ENCODE data around the gene OR52N5. TPM values are rescaled to one million over a fixed set of nuclear protein-coding genes. Genes with fewer than 3 reads are reported as not detected.

OR52N5 gene
- total RNA-seq (not detected), polyA plus RNA-seq (ENCODE audit: insufficient read length in 6 of 6) (not detected)
- long read RNA-seq, donor 1: 0 reads
- long read RNA-seq, donor 2: 0 reads
- long read RNA-seq, donor 3: 0 reads
- long read RNA-seq, donor 4: 0 reads
- long read RNA-seq, donor 5: 0 reads
- long read RNA-seq, donor 6: 0 reads
- long read RNA-seq, donor 7: 0 reads
- long read RNA-seq, donor 8: 0 reads
- long read RNA-seq, donor 9: 0 reads
- long read RNA-seq, donor 10: 0 reads
- long read RNA-seq, donor 11: 0 reads
- long read RNA-seq, donor 12: 0 reads

- no peaks in the 10 kb centered on the region for H3K9me3 ChIP-seq
Measured at GRCh38 chr11:5783255-5783654, at the start of gene OR52N5. OR52N5 (minus strand) TSS chr11:5783355; CDS start chr11:5778634, 4,721 bp downstream.

GRCh38 chr11:5831196-5831829 is 48.2 kb upstream of the OR52N5 start:
- Histone ChIP-seq H3K9me3 (peaks cover 0 to under 1% of the 10 kb centered on the region in 2 donors), H3K27ac (no peak overlapping the region), H3K27me3 (no peaks in the 10 kb centered on the region), H3K4me3 (no peak overlapping the region), H3K36me3 (no peaks in the 10 kb centered on the region), H3K4me1 (no peaks in the 10 kb centered on the region)
- intact Hi-C loops (cut with DNase I): no loop called here
- no peak for TF ChIP-seq CTCF (IDR thresholded peaks at IDR 0.05)
- no peak for ATAC-seq
- DNase-seq: no peak

More at GRCh38 chr11:5783255-5783654, at the start of gene OR52N5:
- ATAC-seq (no peak), DNase-seq (no peak)
- Histone ChIP-seq H3K36me3 (no peaks in the 10 kb centered on the region), H3K4me1 (no peaks in the 10 kb centered on the region), H3K27me3 (no peaks in the 10 kb centered on the region), H3K4me3 (no peak within 1 kb of the TSS), H3K27ac (no peak within 1 kb of the TSS)
- TF ChIP-seq CTCF (IDR thresholded peaks at IDR 0.05): no peak
- intact Hi-C loops (cut with DNase I): no loop called here

- intact Hi-C loops (cut with DNase I): no loop called here
- Histone ChIP-seq H3K36me3 (no peaks in the 10 kb centered on the region), H3K4me3 (no peak overlapping the region), H3K4me1 (peaks cover 0 to 7% of the 10 kb centered on the region in 2 donors), H3K9me3 (no peaks in the 10 kb centered on the region), H3K27me3 (no peaks in the 10 kb centered on the region), H3K27ac (no peak overlapping the region)
- no peak for DNase-seq
- peak; percentile 25 for ATAC-seq
- TF ChIP-seq CTCF (IDR thresholded peaks at IDR 0.05): no peak
Measured at GRCh38 chr11:5818245-5818886, 35.2 kb upstream of the OR52N5 start.

- no peak for ATAC-seq
- TF ChIP-seq CTCF (IDR thresholded peaks at IDR 0.05): no peak
- H3K4me1 ChIP-seq: peaks cover 0 to 7% of the 10 kb centered on the region in 2 donors
- intact Hi-C loops (cut with DNase I): no loop called here
- H3K9me3 ChIP-seq: no peaks in the 10 kb centered on the region
- H3K27ac ChIP-seq: peak overlapping the region in 1 of 2 donors; percentile 20
- H3K36me3 ChIP-seq: no peaks in the 10 kb centered on the region
- no peak for DNase-seq
- H3K27me3 ChIP-seq: no peaks in the 10 kb centered on the region
- H3K4me3 ChIP-seq: no peak overlapping the region
Measured at GRCh38 chr11:5815534-5815933, 32.4 kb upstream of the OR52N5 start.

Data from left lung (tissue), 14 donors.